Suppressor macrophage treated with lipopolysaccharide for 4 hours (primary cell): ENCODE data around the gene CHST14.
A peak's percentile ranks its signal among the peaks of the same experiment; 100 is the strongest.

Experiments
- DNase-seq: peaks from one replicate; pipeline ENCODE4 v3.0.0-alpha.2; 2020

The CHST14 gene

GRCh38 chr15:40493089-40493840 lies 22.5 kb downstream of the CHST14 start:
- DNase-seq: peak; percentile 63

- peak; percentile 16 for DNase-seq
These were observed 24.7 kb downstream of the CHST14 start for GRCh38 chr15:40495516-40495915.

- DNase-seq: no peak
These were observed 27.6 kb downstream of the CHST14 start for GRCh38 chr15:40498418-40498817.

GRCh38 chr15:40498891-40499290 lies 28.1 kb downstream of the CHST14 start:
- no peak for DNase-seq

- DNase-seq: no peak
These were observed 29.1 kb downstream of the CHST14 start for GRCh38 chr15:40499931-40500330.

GRCh38 chr15:40500568-40501330 lies 30.0 kb downstream of the CHST14 start:
- no peak for DNase-seq

GRCh38 chr15:40501487-40501886 lies 30.7 kb downstream of the CHST14 start:
- DNase-seq: no peak

- DNase-seq: peak; percentile 72
These were observed 36.3 kb downstream of the CHST14 start for GRCh38 chr15:40506964-40507571.

GRCh38 chr15:40508216-40508615 lies 37.4 kb downstream of the CHST14 start:
- no peak for DNase-seq

- DNase-seq: no peak
These were observed 39.4 kb downstream of the CHST14 start for GRCh38 chr15:40510201-40510600.

GRCh38 chr15:40511093-40511471 lies 40.3 kb downstream of the CHST14 start:
- peak; percentile 55 for DNase-seq

- peak; percentile 64 for DNase-seq
These were observed 40.8 kb downstream of the CHST14 start for GRCh38 chr15:40511472-40512133.

GRCh38 chr15:40512440-40512839 lies 41.7 kb downstream of the CHST14 start:
- no peak for DNase-seq

GRCh38 chr15:40513609-40514008 lies 42.8 kb downstream of the CHST14 start:
- no peak for DNase-seq

- DNase-seq: no peak
These were observed 45.5 kb downstream of the CHST14 start for GRCh38 chr15:40516322-40516721.
